GM12878 (cell line): Measurements from ENCODE around the gene HSPB7.

ENCODE experiments used
- BHLHE40 ChIP-seq, 2 experiments: fragments of 450-650 bp in 1 of 2; IDR thresholded peaks; 2 replicates each; pipeline ENCODE4 v1.6.1; 2011 to 2017; ENCODE audit warnings: low read depth in 2 of 2, borderline replicate concordance in 1 of 2, improper control_type of control experiment in 1 of 2, low read length in 1 of 2, mild to moderate bottlenecking in 1 of 2
- CTCF ChIP-seq, 3 experiments: IDR thresholded peaks in 2 of 3; conservative IDR thresholded peaks in 1 of 3; 2 replicates each; pipeline ENCODE4 v1.5.1; 2011; ENCODE audit warnings: low read depth in 3 of 3, low read length in 3 of 3, mild to moderate bottlenecking in 3 of 3, control low read depth in 2 of 3, moderate library complexity in 2 of 3, inconsistent platforms in 1 of 3, mixed read lengths in 1 of 3; ENCODE audit not compliant: control insufficient read depth in 2 of 3, insufficient read depth in 1 of 3; ENCODE audit errors: extremely low read depth in 1 of 3
- CUX1 ChIP-seq: IDR thresholded peaks from 2 replicates; pipeline ENCODE4 v1.6.1; 2012; ENCODE audit warnings: improper control_type of control experiment, low read depth, low read length; ENCODE audit not compliant: insufficient replicate concordance
- HDAC6 ChIP-seq: fragments of 200-600 bp; sonication (generic); IDR thresholded peaks from one replicate; pipeline ENCODE4 v1.8.0; 2017; ENCODE audit warnings: antibody characterized with exemption; ENCODE audit not compliant: unreplicated experiment
- NR2C2 ChIP-seq: IDR thresholded peaks from 2 replicates; pipeline ENCODE4 v1.6.1; 2011; ENCODE audit warnings: borderline replicate concordance, low read depth; ENCODE audit not compliant: control insufficient read depth, insufficient read length
- POLR2A ChIP-seq: IDR thresholded peaks from 2 replicates; pipeline ENCODE4 v1.6.1; 2011; ENCODE audit warnings: low read depth, mild to moderate bottlenecking, low read length
- POLR2AphosphoS5 ChIP-seq: IDR thresholded peaks from 2 replicates; pipeline ENCODE4 v1.6.1; 2011; ENCODE audit warnings: mild to moderate bottlenecking, low read length, inconsistent platforms
- RAD21 ChIP-seq: IDR thresholded peaks from 2 replicates; pipeline ENCODE4 v1.6.1; 2011; ENCODE audit warnings: mild to moderate bottlenecking, low read depth, low read length, moderate library complexity; ENCODE audit not compliant: insufficient read depth
- SUZ12 ChIP-seq: fragments of 200-600 bp; sonication (generic); IDR thresholded peaks from one replicate; pipeline ENCODE4 v1.6.1; 2018; ENCODE audit warnings: antibody characterized with exemption, mild to moderate bottlenecking; ENCODE audit not compliant: unreplicated experiment
- ZSCAN29 ChIP-seq: fragments of 450-650 bp; IDR thresholded peaks from 2 replicates; pipeline ENCODE4 v1.6.1; 2017; ENCODE audit warnings: mild to moderate bottlenecking, moderate library complexity

- TF ChIP-seq BHLHE40 (IDR thresholded peaks at IDR 0.05; ENCODE audit: borderline replicate concordance in 1 of 2, low read depth in 2 of 2, low read length in 1 of 2) = no peak
- peak in 2 of 3 experiments; percentile 24 to 26; a peak in 1 of 6 replicates for TF ChIP-seq CTCF (IDR thresholded peaks at IDR 0.05 in 2 of 3, conservative IDR thresholded peaks at IDR 0.05 in 1 of 3; ENCODE audit: control insufficient read depth in 2 of 3, extremely low read depth in 1 of 3, insufficient read depth in 1 of 3, low read depth in 3 of 3, low read length in 3 of 3)
- no peak for TF ChIP-seq POLR2AphosphoS5
- no peak for TF ChIP-seq POLR2A
- TF ChIP-seq SUZ12 = no peak
- TF ChIP-seq NR2C2 = no peak
- no peak for TF ChIP-seq HDAC6
- no peak for TF ChIP-seq RAD21
- no peak for TF ChIP-seq ZSCAN29
- TF ChIP-seq CUX1 = no peak
Observed at GRCh38 chr1:16042096-16042495, 24.3 kb upstream of the HSPB7 start.
